NB4 (cell line): ENCODE results near the gene FAM216B.

Experiments
- MAX ChIP-seq: IDR thresholded peaks from 2 replicates; pipeline ENCODE4 v1.6.1; 2011; ENCODE audit warnings: low read depth, low read length
- TF ChIP-seq, protein P1 (sequence below): IDR thresholded peaks from one replicate; pipeline ENCODE4 v1.5.1; 2012; ENCODE audit warnings: low read depth, low read length

DNA sequence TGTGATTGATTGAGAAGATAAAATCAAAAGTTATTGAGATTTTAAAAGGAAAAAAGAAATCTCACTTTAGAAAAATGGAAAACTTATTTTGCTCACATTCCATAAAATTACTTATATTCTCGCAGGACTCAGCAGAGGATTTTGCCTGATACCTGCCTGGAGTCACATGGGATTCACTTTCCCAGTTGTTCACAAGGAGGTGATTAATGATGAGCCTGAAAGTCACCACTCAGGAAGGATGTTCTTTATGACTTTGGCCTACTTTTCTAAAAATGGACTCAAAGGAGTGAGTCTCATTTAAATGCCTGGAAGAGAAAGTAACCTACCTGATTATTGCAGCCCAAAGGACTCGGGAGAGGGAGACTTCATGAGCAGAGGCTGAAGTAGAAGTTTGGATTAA lies 34.5 kb upstream of the FAM216B start:
- no peak for TF ChIP-seq MAX
- TF ChIP-seq, protein P1, sequence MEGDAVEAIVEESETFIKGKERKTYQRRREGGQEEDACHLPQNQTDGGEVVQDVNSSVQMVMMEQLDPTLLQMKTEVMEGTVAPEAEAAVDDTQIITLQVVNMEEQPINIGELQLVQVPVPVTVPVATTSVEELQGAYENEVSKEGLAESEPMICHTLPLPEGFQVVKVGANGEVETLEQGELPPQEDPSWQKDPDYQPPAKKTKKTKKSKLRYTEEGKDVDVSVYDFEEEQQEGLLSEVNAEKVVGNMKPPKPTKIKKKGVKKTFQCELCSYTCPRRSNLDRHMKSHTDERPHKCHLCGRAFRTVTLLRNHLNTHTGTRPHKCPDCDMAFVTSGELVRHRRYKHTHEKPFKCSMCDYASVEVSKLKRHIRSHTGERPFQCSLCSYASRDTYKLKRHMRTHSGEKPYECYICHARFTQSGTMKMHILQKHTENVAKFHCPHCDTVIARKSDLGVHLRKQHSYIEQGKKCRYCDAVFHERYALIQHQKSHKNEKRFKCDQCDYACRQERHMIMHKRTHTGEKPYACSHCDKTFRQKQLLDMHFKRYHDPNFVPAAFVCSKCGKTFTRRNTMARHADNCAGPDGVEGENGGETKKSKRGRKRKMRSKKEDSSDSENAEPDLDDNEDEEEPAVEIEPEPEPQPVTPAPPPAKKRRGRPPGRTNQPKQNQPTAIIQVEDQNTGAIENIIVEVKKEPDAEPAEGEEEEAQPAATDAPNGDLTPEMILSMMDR, result no peak
